Activated naive CD4-positive, alpha-beta T cell treated with anti-CD3 and anti-CD28 coated beads for 36 hours (primary cell): ENCODE measurements around the gene ANKRD13B. TPM values are rescaled to one million over a fixed set of nuclear protein-coding genes. Genes with fewer than 3 reads are reported as not detected.

Experiments
- CTCF ChIA-PET: fragments of 350-600 bp; sonication (Branson Sonifier 250); formaldehyde crosslinking; loops from one replicate; lab custom pipeline; 2021; ENCODE audit warnings: antibody characterized with exemption; lab: Charles Lee
- DNase-seq: peaks from one replicate; pipeline ENCODE4 v3.0.0-alpha.2; 2020
- H3K27ac Mint-ChIP-seq: one replicate; pipeline ENCODE4 v1.8.0; 2021; ENCODE audit warnings: mild to moderate bottlenecking, mixed read lengths
- H3K27me3 Mint-ChIP-seq: one replicate; pipeline ENCODE4 v1.8.0; 2021; ENCODE audit warnings: low read depth, mixed read lengths
- H3K36me3 Mint-ChIP-seq: one replicate; pipeline ENCODE4 v1.8.0; 2021; ENCODE audit warnings: low read depth, mixed read lengths
- H3K4me1 Mint-ChIP-seq: one replicate; pipeline ENCODE4 v1.8.0; 2021; ENCODE audit warnings: low read depth, mixed read lengths
- H3K4me3 Mint-ChIP-seq: one replicate; pipeline ENCODE4 v1.8.0; 2021; ENCODE audit warnings: mild to moderate bottlenecking, moderate library complexity, mixed read lengths
- H3K9me3 Mint-ChIP-seq: one replicate; pipeline ENCODE4 v1.8.0; 2021; ENCODE audit warnings: mixed read lengths
- intact Hi-C: fragments of 100-400 bp; cut with micrococcal nuclease; formaldehyde crosslinking; loops from one replicate; pipeline ENCODE4 v1.15.1; 2023
- total RNA-seq, 2 experiments: library from RNA; stranded (reverse); gene quantifications; one replicate each; pipeline ENCODE4 v1.2.3, GENCODE V29; 2021

ANKRD13B gene
- total RNA-seq, 2 experiments from 2014 or later: 14.1 to 14.6 TPM

- Mint-ChIP-seq H3K27me3 (peaks cover 4% of the 10 kb centered on the region), H3K4me1 (peaks cover 28% of the 10 kb centered on the region), H3K36me3 (no peaks in the 10 kb centered on the region), H3K27ac (no peak overlapping the region), H3K4me3 (no peak overlapping the region), H3K9me3 (no peaks in the 10 kb centered on the region)
- DNase-seq: no peak
- intact Hi-C loops: loop anchor here (5.0 kb wide), 1 partner anchor 464 kb away; no protein-coding TSS in a partner anchor
- CTCF ChIA-PET: interaction anchor here (3.3 to 8.6 kb wide), 2 partner anchors 19 to 32 kb away, joined by 28 to 91 read pairs; partner anchors contain the start of gene ANKRD13B
These were observed 18.6 kb downstream of the ANKRD13B start for GRCh38 chr17:29611351-29612093.

- H3K4me1 Mint-ChIP-seq: peaks cover 33% of the 10 kb centered on the region
- intact Hi-C loops: loop anchor here (5.0 kb wide), 1 partner anchor 465 kb away; no protein-coding TSS in a partner anchor
- no peak overlapping the region for H3K27ac Mint-ChIP-seq
- CTCF ChIA-PET: interaction anchor here (3.3 to 8.6 kb wide), 2 partner anchors 19 to 33 kb away, joined by 28 to 91 read pairs; partner anchors contain the start of gene ANKRD13B
- no peaks in the 10 kb centered on the region for H3K9me3 Mint-ChIP-seq
- H3K27me3 Mint-ChIP-seq: peaks cover 9% of the 10 kb centered on the region
- H3K36me3 Mint-ChIP-seq: no peaks in the 10 kb centered on the region
- no peak overlapping the region for H3K4me3 Mint-ChIP-seq
- no peak for DNase-seq
These were observed 19.1 kb downstream of the ANKRD13B start for GRCh38 chr17:29612094-29612403.

- CTCF ChIA-PET: interaction anchor here (0.7 to 8.6 kb wide), 14 partner anchors 9 to 318 kb away, joined by 3 to 91 read pairs (median 4); partner anchors contain the start of gene ANKRD13B
- H3K27ac Mint-ChIP-seq: no peak overlapping the region
These were observed 19.7 kb downstream of the ANKRD13B start for GRCh38 chr17:29612404-29613280.

GRCh38 chr17:29613352-29613837, 20.5 kb downstream of the ANKRD13B start:
- intact Hi-C loops: loop anchor here (1.0 to 5.0 kb wide), 3 partner anchors 33 to 466 kb away; no protein-coding TSS in a partner anchor
- Mint-ChIP-seq H3K27ac (no peak overlapping the region), H3K36me3 (no peaks in the 10 kb centered on the region), H3K9me3 (no peaks in the 10 kb centered on the region), H3K4me3 (peak overlapping the region; percentile 43), H3K4me1 (peaks cover 38% of the 10 kb centered on the region), H3K27me3 (peaks cover 9% of the 10 kb centered on the region)
- CTCF ChIA-PET: interaction anchor here (0.7 to 8.6 kb wide), 15 partner anchors 10 to 318 kb away, joined by 3 to 91 read pairs (median 4); partner anchors contain the start of gene ANKRD13B
- peak; percentile 97 for DNase-seq

More at GRCh38 chr17:29612404-29613280, 19.7 kb downstream of the ANKRD13B start:
- Mint-ChIP-seq H3K4me1 (peaks cover 37% of the 10 kb centered on the region), H3K27me3 (peaks cover 9% of the 10 kb centered on the region), H3K36me3 (no peaks in the 10 kb centered on the region), H3K9me3 (no peaks in the 10 kb centered on the region), H3K4me3 (peak overlapping the region; percentile 51)
- DNase-seq: no peak
- intact Hi-C loops: loop anchor here (1.0 to 5.0 kb wide), 3 partner anchors 32 to 465 kb away; no protein-coding TSS in a partner anchor

- CTCF ChIA-PET: interaction anchor here (0.9 to 8.6 kb wide), 13 partner anchors 9 to 317 kb away, joined by 3 to 91 read pairs (median 5); partner anchors contain the start of genes ABHD15 and ANKRD13B
These were observed 20.9 kb downstream of the ANKRD13B start for GRCh38 chr17:29613856-29614255.

GRCh38 chr17:29614349-29615047, 21.6 kb downstream of the ANKRD13B start:
- H3K4me1 Mint-ChIP-seq: peaks cover 40% of the 10 kb centered on the region
- DNase-seq: no peak
- CTCF ChIA-PET: interaction anchor here (0.8 to 8.6 kb wide), 14 partner anchors 9 to 316 kb away, joined by 3 to 91 read pairs (median 6); partner anchors contain the start of genes ABHD15, ANKRD13B and SSH2
- H3K36me3 Mint-ChIP-seq: no peaks in the 10 kb centered on the region
- H3K9me3 Mint-ChIP-seq: no peaks in the 10 kb centered on the region
- H3K27ac Mint-ChIP-seq: no peak overlapping the region
- peak overlapping the region; percentile 81 for H3K4me3 Mint-ChIP-seq
- intact Hi-C loops: loop anchor here (1.0 to 5.0 kb wide), 5 partner anchors 10 to 467 kb away; partner anchors contain the start of genes ABHD15 and TAOK1
- peaks cover 9% of the 10 kb centered on the region for H3K27me3 Mint-ChIP-seq

More at GRCh38 chr17:29613856-29614255, 20.9 kb downstream of the ANKRD13B start:
- intact Hi-C loops: loop anchor here (1.0 to 5.0 kb wide), 4 partner anchors 34 to 467 kb away; no protein-coding TSS in a partner anchor
- H3K4me3 Mint-ChIP-seq: peak overlapping the region; percentile 43
- no peaks in the 10 kb centered on the region for H3K36me3 Mint-ChIP-seq
- peaks cover 40% of the 10 kb centered on the region for H3K4me1 Mint-ChIP-seq
- DNase-seq: no peak
- peaks cover 9% of the 10 kb centered on the region for H3K27me3 Mint-ChIP-seq
- H3K27ac Mint-ChIP-seq: no peak overlapping the region
- H3K9me3 Mint-ChIP-seq: no peaks in the 10 kb centered on the region

GRCh38 chr17:29615048-29615385, 22.1 kb downstream of the ANKRD13B start:
- H3K36me3 Mint-ChIP-seq: no peaks in the 10 kb centered on the region
- no peak overlapping the region for H3K27ac Mint-ChIP-seq

GRCh38 chr17:29615492-29616299, 22.8 kb downstream of the ANKRD13B start:
- peaks cover 9% of the 10 kb centered on the region for H3K27me3 Mint-ChIP-seq
- H3K36me3 Mint-ChIP-seq: peaks cover 3% of the 10 kb centered on the region
- H3K4me3 Mint-ChIP-seq: peak overlapping the region; percentile 81
- intact Hi-C loops: loop anchor here (1.0 to 5.0 kb wide), 4 partner anchors 9 to 323 kb away; partner anchors contain the start of genes ABHD15 and TAOK1
- H3K9me3 Mint-ChIP-seq: no peaks in the 10 kb centered on the region
- CTCF ChIA-PET: interaction anchor here (0.5 to 8.6 kb wide), 29 partner anchors 9 to 467 kb away, joined by 3 to 91 read pairs (median 3); partner anchors contain the start of genes ABHD15, ANKRD13B and SSH2
- no peak overlapping the region for H3K27ac Mint-ChIP-seq
- DNase-seq: peak; percentile 83
- peaks cover 40% of the 10 kb centered on the region for H3K4me1 Mint-ChIP-seq

More at GRCh38 chr17:29615048-29615385, 22.1 kb downstream of the ANKRD13B start:
- CTCF ChIA-PET: interaction anchor here (0.5 to 8.6 kb wide), 19 partner anchors 10 to 466 kb away, joined by 3 to 91 read pairs (median 3); partner anchors contain the start of genes ABHD15, ANKRD13B and SSH2
- H3K4me3 Mint-ChIP-seq: peak overlapping the region; percentile 81
- H3K27me3 Mint-ChIP-seq: peaks cover 9% of the 10 kb centered on the region
- peak; percentile 50 for DNase-seq
- H3K4me1 Mint-ChIP-seq: peaks cover 40% of the 10 kb centered on the region
- H3K9me3 Mint-ChIP-seq: no peaks in the 10 kb centered on the region
- intact Hi-C loops: loop anchor here (1.0 to 5.0 kb wide), 4 partner anchors 9 to 322 kb away; partner anchors contain the start of genes ABHD15 and TAOK1

- no peak overlapping the region for H3K27ac Mint-ChIP-seq
- CTCF ChIA-PET: interaction anchor here (0.6 to 8.6 kb wide), 43 partner anchors 8 to 393 kb away, joined by 3 to 91 read pairs (median 5); partner anchors contain the start of genes ABHD15, ANKRD13B, SSH2 and TP53I13
- intact Hi-C loops: loop anchor here (1.0 to 5.0 kb wide), 6 partner anchors 23 to 315 kb away; partner anchors contain the start of genes GIT1 and TAOK1
- peak overlapping the region; percentile 81 for H3K4me3 Mint-ChIP-seq
- H3K36me3 Mint-ChIP-seq: peaks cover 3% of the 10 kb centered on the region
- peaks cover 9% of the 10 kb centered on the region for H3K27me3 Mint-ChIP-seq
- H3K9me3 Mint-ChIP-seq: no peaks in the 10 kb centered on the region
- no peak for DNase-seq
- peaks cover 43% of the 10 kb centered on the region for H3K4me1 Mint-ChIP-seq
These were observed 23.5 kb downstream of the ANKRD13B start for GRCh38 chr17:29616300-29617048.
